ENCODE measurements around the gene RRAD. TPM values are rescaled to one million over a fixed set of nuclear protein-coding genes. Genes with fewer than 3 reads are reported as not detected.

The RRAD gene
- polyA plus RNA-seq, 1 donor from 2014 or later: 1.0 TPM

DNA sequence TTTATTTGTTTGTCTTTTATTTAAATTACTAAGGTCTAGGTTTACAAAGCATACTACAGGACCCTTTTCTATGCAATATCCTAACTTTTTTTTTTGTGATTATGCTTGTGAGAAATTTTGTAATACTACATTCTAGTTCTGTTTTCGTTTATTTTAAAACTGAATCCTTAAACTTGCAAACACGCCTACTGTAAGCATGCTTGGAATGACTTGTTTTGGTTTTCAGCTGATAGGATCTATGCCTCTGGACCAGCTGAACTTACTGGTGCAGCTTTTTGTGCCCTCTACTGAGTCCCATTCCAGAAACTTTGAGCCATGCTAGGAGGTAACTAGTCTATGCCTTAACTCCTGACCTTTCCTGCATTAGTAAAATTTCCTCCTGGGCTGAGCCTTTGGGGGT is 39.0 kb downstream of the RRAD start:
- Histone ChIP-seq H3K27ac (ENCODE audit: low read length) (no peak overlapping the region), H3K9ac (ENCODE audit: low read length) (no peak overlapping the region)

GRCh38 chr16:66885491-66885890 is 39.8 kb downstream of the RRAD start:
- no peaks in the 10 kb centered on the region for H3K36me3 ChIP-seq (ENCODE audit: insufficient read depth, low read length)
- no peaks in the 10 kb centered on the region for H3K9me2 ChIP-seq (ENCODE audit: insufficient read depth, low read length)
- TF ChIP-seq REST (IDR thresholded peaks at IDR 0.05; ENCODE audit: borderline replicate concordance) (no peak), EP300 (conservative IDR thresholded peaks at IDR 0.05; ENCODE audit: poor library complexity, severe bottlenecking) (no peak), EZH2 (IDR thresholded peaks at IDR 0.05; ENCODE audit: borderline replicate concordance, insufficient read depth, low read length, poor library complexity, severe bottlenecking) (no peak), SMC3 (conservative IDR thresholded peaks at IDR 0.05; ENCODE audit: poor library complexity) (no peak), MXI1 (conservative IDR thresholded peaks at IDR 0.05; ENCODE audit: poor library complexity, severe bottlenecking) (no peak), POLR2AphosphoS5 (IDR thresholded peaks at IDR 0.05) (no peak)
- H3K27ac ChIP-seq (ENCODE audit: low read length): no peak overlapping the region
- H3K9ac ChIP-seq (ENCODE audit: low read length): no peak overlapping the region
- H3K4me3 ChIP-seq (ENCODE audit: low read length): no peak overlapping the region
- no peaks in the 10 kb centered on the region for H3K79me2 ChIP-seq (replicated peaks; ENCODE audit: insufficient read depth, low read length)
- H2AFZ ChIP-seq (ENCODE audit: low read depth, low read length): no peak overlapping the region
- no peaks in the 10 kb centered on the region for H3F3A ChIP-seq (ENCODE audit: insufficient read depth, low read length, poor library complexity, severe bottlenecking)
- H3K27me3 ChIP-seq (ENCODE audit: insufficient read depth, low read depth, low read length): no peaks in the 10 kb centered on the region
- no peak overlapping the region for H3K4me2 ChIP-seq (ENCODE audit: low read length)
- no peaks in the 10 kb centered on the region for H3K9me3 ChIP-seq (ENCODE audit: low read length)
- no peaks in the 10 kb centered on the region for H4K20me1 ChIP-seq (ENCODE audit: insufficient read depth)

More for the DNA sequence above, 39.0 kb downstream of the RRAD start:
- Histone ChIP-seq H3K9me3 (ENCODE audit: low read length) (no peaks in the 10 kb centered on the region), H3K4me3 (ENCODE audit: low read length) (no peak overlapping the region), H3K9me2 (ENCODE audit: insufficient read depth, low read length) (no peaks in the 10 kb centered on the region), H2AFZ (ENCODE audit: low read depth, low read length) (no peak overlapping the region), H3K27me3 (ENCODE audit: insufficient read depth, low read depth, low read length) (no peaks in the 10 kb centered on the region), H3K36me3 (ENCODE audit: insufficient read depth, low read length) (no peaks in the 10 kb centered on the region), H3K79me2 (replicated peaks; ENCODE audit: insufficient read depth, low read length) (no peaks in the 10 kb centered on the region), H3K4me2 (ENCODE audit: low read length) (no peak overlapping the region), H3F3A (ENCODE audit: insufficient read depth, low read length, poor library complexity, severe bottlenecking) (no peaks in the 10 kb centered on the region), H4K20me1 (ENCODE audit: insufficient read depth) (no peaks in the 10 kb centered on the region)
- no peak for TF ChIP-seq TAF1 (IDR thresholded peaks at IDR 0.05; ENCODE audit: low read depth)
- TF ChIP-seq EP300 (conservative IDR thresholded peaks at IDR 0.05; ENCODE audit: poor library complexity, severe bottlenecking): no peak
- TF ChIP-seq RAD21 (conservative IDR thresholded peaks at IDR 0.05): no peak
- no peak for TF ChIP-seq SMC3 (conservative IDR thresholded peaks at IDR 0.05; ENCODE audit: poor library complexity)
- TF ChIP-seq MXI1 (conservative IDR thresholded peaks at IDR 0.05; ENCODE audit: poor library complexity, severe bottlenecking): no peak

DNA sequence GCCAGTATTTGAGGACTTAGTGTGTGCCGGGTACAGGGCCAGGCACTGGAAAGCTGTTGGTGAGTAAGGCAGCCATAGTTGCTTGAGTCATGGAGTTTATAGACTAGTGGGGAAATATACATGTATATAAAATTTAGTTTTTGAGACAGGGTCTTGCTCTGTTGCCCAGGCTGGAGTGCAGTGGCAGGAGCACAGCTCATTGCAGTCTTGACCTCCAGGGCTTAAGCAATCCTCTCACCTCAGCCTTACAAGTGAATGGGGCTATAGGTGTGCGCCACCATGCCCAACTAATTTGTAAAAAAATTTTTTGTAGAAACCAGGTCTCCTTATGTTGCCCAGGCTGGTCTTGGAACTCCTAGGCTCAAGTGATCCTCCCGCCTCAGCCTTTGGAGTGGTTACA is 42.6 kb downstream of the RRAD start:
- Histone ChIP-seq H3K27me3 (ENCODE audit: insufficient read depth, low read depth, low read length) (no peaks in the 10 kb centered on the region), H3K9me3 (ENCODE audit: low read length) (no peaks in the 10 kb centered on the region), H3K4me2 (ENCODE audit: low read length) (no peak overlapping the region), H3K27ac (ENCODE audit: low read length) (no peak overlapping the region), H3K9ac (ENCODE audit: low read length) (no peak overlapping the region), H4K20me1 (ENCODE audit: insufficient read depth) (no peaks in the 10 kb centered on the region), H3K36me3 (ENCODE audit: insufficient read depth, low read length) (no peaks in the 10 kb centered on the region), H3K9me2 (ENCODE audit: insufficient read depth, low read length) (no peaks in the 10 kb centered on the region), H2AFZ (ENCODE audit: low read depth, low read length) (no peak overlapping the region), H3K4me3 (ENCODE audit: low read length) (no peak overlapping the region), H3K79me2 (replicated peaks; ENCODE audit: insufficient read depth, low read length) (no peaks in the 10 kb centered on the region), H3F3A (ENCODE audit: insufficient read depth, low read length, poor library complexity, severe bottlenecking) (no peaks in the 10 kb centered on the region)
- TF ChIP-seq SMC3 (conservative IDR thresholded peaks at IDR 0.05; ENCODE audit: poor library complexity) (no peak), CTCF (IDR thresholded peaks at IDR 0.05; ENCODE audit: poor library complexity, severe bottlenecking) (no peak), MXI1 (conservative IDR thresholded peaks at IDR 0.05; ENCODE audit: poor library complexity, severe bottlenecking) (no peak), EP300 (conservative IDR thresholded peaks at IDR 0.05; ENCODE audit: poor library complexity, severe bottlenecking) (no peak)
